ENCODE data around the gene PIK3CA. TPM values are rescaled to one million over a fixed set of nuclear protein-coding genes. Genes with fewer than 3 reads are reported as not detected.

The PIK3CA gene
- total RNA-seq, 1 donor from 2014 or later: 20.9 TPM

- DNase-seq (no peak), ATAC-seq (no peak)
- intact Hi-C loops (cut with micrococcal nuclease): no loop called here
These were observed 131.0 kb downstream of the PIK3CA start for GRCh38 chr3:179278932-179279693.

GRCh38 chr3:179279837-179280236 lies 131.7 kb downstream of the PIK3CA start:
- intact Hi-C loops (cut with micrococcal nuclease): no loop called here
- DNase-seq (no peak), ATAC-seq (no peak)

- intact Hi-C loops (cut with micrococcal nuclease): no loop called here
- no peak for DNase-seq
- ATAC-seq: no peak
These were observed 133.7 kb downstream of the PIK3CA start for GRCh38 chr3:179281825-179282224.

GRCh38 chr3:179286331-179286730 lies 138.2 kb downstream of the PIK3CA start:
- intact Hi-C loops (cut with micrococcal nuclease): no loop called here
- DNase-seq: no peak

GRCh38 chr3:179288845-179289244 lies 140.7 kb downstream of the PIK3CA start:
- intact Hi-C loops (cut with micrococcal nuclease): no loop called here
- DNase-seq (no peak), ATAC-seq (no peak)

More at GRCh38 chr3:179286331-179286730, 138.2 kb downstream of the PIK3CA start:
- ATAC-seq: no peak

GRCh38 chr3:179289295-179289694 lies 141.1 kb downstream of the PIK3CA start:
- no peak for ATAC-seq
- intact Hi-C loops (cut with micrococcal nuclease): no loop called here
- DNase-seq: no peak

Other genes starting within 250 kb of the PIK3CA start
- 12.4 TPM for gene ZMAT3, start 76.5 kb upstream of the PIK3CA start, total RNA-seq
- gene KCNMB3, start 102.8 kb downstream of the PIK3CA start, total RNA-seq: 1.1 TPM
- 34.4 TPM for gene ZNF639, start 174.7 kb downstream of the PIK3CA start, total RNA-seq
- 65.1 TPM for gene MFN1, start 199.4 kb downstream of the PIK3CA start, total RNA-seq